Small intestine (tissue), 16 donors: ENCODE measurements around the gene FDX1. TPM values are rescaled to one million over a fixed set of nuclear protein-coding genes. Genes with fewer than 3 reads are reported as not detected.
A peak's percentile ranks its signal among the peaks of the same experiment; 100 is the strongest.
"Not testable (repeated sequence)": the region's sequence is repeated elsewhere in the genome, so short reads cannot be mapped to it uniquely, and the experiment has no call there.

Source experiments
- DNase-seq, 2 donors: peaks; one replicate each; pipeline versions ENCODE4 v3.0.0 to v3.0.0-alpha.2; 2013
- FAIRE-seq: peaks from 2 replicates; lab custom pipeline; 2012; peaks lifted over from hg19 to GRCh38; lab: Jason Lieb, UNC
- H3K27ac ChIP-seq, 3 donors: one replicate each; pipeline ENCODE4 v1.5.1; 2013; ENCODE audit warnings: low read length in 2 of 3, mild to moderate bottlenecking in 2 of 3, control low read depth in 1 of 3, inconsistent platforms in 1 of 3, low read depth in 1 of 3, moderate library complexity in 1 of 3
- H3K27me3 ChIP-seq, 3 donors: one replicate each; pipeline ENCODE4 v1.6.1; 2013; ENCODE audit warnings: low read length in 3 of 3, inconsistent platforms in 1 of 3; ENCODE audit not compliant: control insufficient read depth in 3 of 3, insufficient read depth in 3 of 3
- H3K36me3 ChIP-seq, 3 donors: one replicate each; pipeline ENCODE4 v1.6.1; 2013; ENCODE audit warnings: low read length in 3 of 3, inconsistent platforms in 1 of 3, low read depth in 1 of 3, mild to moderate bottlenecking in 1 of 3, moderate library complexity in 1 of 3; ENCODE audit not compliant: control insufficient read depth in 3 of 3, insufficient read depth in 2 of 3
- H3K4me1 ChIP-seq, 3 donors: one replicate each; pipeline ENCODE4 v1.6.1; 2013; ENCODE audit warnings: low read length in 2 of 3, inconsistent platforms in 1 of 3, low read depth in 1 of 3, mild to moderate bottlenecking in 1 of 3, moderate library complexity in 1 of 3; ENCODE audit not compliant: control insufficient read depth in 3 of 3, insufficient read depth in 2 of 3
- H3K4me3 ChIP-seq, 3 donors: one replicate each; pipeline ENCODE4 v1.5.1; 2013; ENCODE audit warnings: low read length in 3 of 3, control low read depth in 1 of 3, inconsistent platforms in 1 of 3, low read depth in 1 of 3, mild to moderate bottlenecking in 1 of 3, moderate library complexity in 1 of 3
- H3K9me3 ChIP-seq, 2 donors: one replicate each; pipeline ENCODE4 v1.6.1; 2013; ENCODE audit warnings: low read depth in 1 of 2, low read length in 1 of 2; ENCODE audit not compliant: control insufficient read depth in 2 of 2, insufficient read depth in 1 of 2
- WGBS, 3 donors: extraction: QIAGEN DNeasy Blood & Tissue Kit; methylation state at CpG; one replicate each; pipeline ENCODE4 v1.1.7; 2013; 5-methylcytosine and 5-hydroxymethylcytosine counted together
- long read RNA-seq, 10 donors: transcript quantifications; one replicate each; lab custom pipeline, GENCODE V29; 2026
- polyA plus RNA-seq, 4 donors: library from polyadenylated mRNA; stranded (reverse) in 3 of 4; unstranded in 1 of 4; fragments of 200-250 nt in 3 of 4; fragments of 120-200 nt in 1 of 4; gene quantifications; one replicate each; pipeline versions ENCODE4 v1.2.1 to v1.2.3, GENCODE V29; 2013
- donor health status: healthy with polysubstance abuse.
- donor health status: control.
- donor health status: control.
- donor health status: Bipolar disorder and iron deficiency.
- donor health status: healthy.

FDX1 gene
- 10 to 100 TPM; 20.4 to 47.0 (median 33.2) TPM for polyA plus RNA-seq
- long read RNA-seq, donor 1, transcript FDX1-201 (4 exons, 3,206 nt) = major isoform, 109 of 158 reads
- long read RNA-seq, donor 1, partial matches to known transcripts = 49 of 158 reads
- long read RNA-seq, donor 1, other reads (novel, unspliced or antisense) = 0 of 158 reads
- long read RNA-seq, donor 2, transcript FDX1-201 (4 exons, 3,206 nt) = major isoform, 22 of 22 reads
- long read RNA-seq, donor 2, partial matches to known transcripts = 0 of 22 reads
- long read RNA-seq, donor 2, other reads (novel, unspliced or antisense) = 0 of 22 reads
- long read RNA-seq, donor 3, transcript FDX1-201 (4 exons, 3,206 nt) = major isoform, 40 of 48 reads
- long read RNA-seq, donor 3, partial matches to known transcripts = 8 of 48 reads
- long read RNA-seq, donor 3, other reads (novel, unspliced or antisense) = 0 of 48 reads
- long read RNA-seq, donor 4 = 0 reads
- long read RNA-seq, donor 5, transcript FDX1-201 (4 exons, 3,206 nt) = major isoform, 10 of 10 reads
- long read RNA-seq, donor 5, partial matches to known transcripts = 0 of 10 reads
- long read RNA-seq, donor 5, other reads (novel, unspliced or antisense) = 0 of 10 reads
- long read RNA-seq, donor 6, transcript FDX1-201 (4 exons, 3,206 nt) = major isoform, 41 of 41 reads
- long read RNA-seq, donor 6, partial matches to known transcripts = 0 of 41 reads
- long read RNA-seq, donor 6, other reads (novel, unspliced or antisense) = 0 of 41 reads
- long read RNA-seq, donor 7 = 0 reads
- long read RNA-seq, donor 8 = 0 reads
- long read RNA-seq, donor 9, transcript FDX1-201 (4 exons, 3,206 nt) = major isoform, 10 of 10 reads
- long read RNA-seq, donor 9, partial matches to known transcripts = 0 of 10 reads
- long read RNA-seq, donor 9, other reads (novel, unspliced or antisense) = 0 of 10 reads
- long read RNA-seq, donor 10, transcript FDX1-201 (4 exons, 3,206 nt) = major isoform, 32 of 32 reads
- long read RNA-seq, donor 10, partial matches to known transcripts = 0 of 32 reads
- long read RNA-seq, donor 10, other reads (novel, unspliced or antisense) = 0 of 32 reads

GRCh38 chr11:110429731-110430266 is at the start of gene FDX1:
Gene FDX1 (plus strand): TSS chr11:110429948. CDS start chr11:110430121, 173 bp downstream.
- DNase-seq = peak; percentile 78 to 91
- WGBS, 3 donors = 0 to 1% (median 0%) methylated on average over 58 to 65 of the region's 65 CpGs
- no peaks in the 10 kb centered on the region for H3K27me3 ChIP-seq
- H3K4me3 ChIP-seq = peak within 1 kb of the TSS; percentile 69 to 97 (median 86)
- no peaks in the 10 kb centered on the region for H3K9me3 ChIP-seq
- peaks cover 0 to 1% (median 0%) of the 10 kb centered on the region in 3 donors for H3K36me3 ChIP-seq
- H3K27ac ChIP-seq = peak within 1 kb of the TSS; percentile 91 to 99 (median 95)
- peaks cover 5 to 16% (median 6%) of the 10 kb centered on the region in 3 donors for H3K4me1 ChIP-seq
- FAIRE-seq = no peak

GRCh38 chr11:110380836-110381622 is 48.7 kb upstream of the FDX1 start:
- H3K27ac ChIP-seq = no peak overlapping the region
- no peaks in the 10 kb centered on the region for H3K36me3 ChIP-seq
- DNase-seq (no peak), FAIRE-seq (no peak)
- 91 to 95% (median 93%) methylated on average over 4 of the region's 4 CpGs for WGBS, 3 donors
- H3K9me3 ChIP-seq = no peaks in the 10 kb centered on the region
- H3K4me1 ChIP-seq = peaks cover 0 to 10% (median 0%) of the 10 kb centered on the region in 3 donors
- no peak overlapping the region for H3K4me3 ChIP-seq
- no peaks in the 10 kb centered on the region for H3K27me3 ChIP-seq

GRCh38 chr11:110388231-110388630 is 41.5 kb upstream of the FDX1 start:
- not testable (repeated sequence) for DNase-seq, H3K4me1 ChIP-seq, H3K27ac ChIP-seq, H3K4me3 ChIP-seq, H3K9me3 ChIP-seq, H3K27me3 ChIP-seq, H3K36me3 ChIP-seq, FAIRE-seq
- 77 to 85% (median 83%) methylated on average over 9 of the region's 9 CpGs for WGBS, 3 donors

- Histone ChIP-seq H3K36me3 (no peaks in the 10 kb centered on the region), H3K27me3 (no peaks in the 10 kb centered on the region), H3K27ac (no peak overlapping the region), H3K9me3 (peaks cover 0 to 3% of the 10 kb centered on the region in 2 donors), H3K4me1 (no peaks in the 10 kb centered on the region), H3K4me3 (no peak overlapping the region)
- WGBS, 3 donors = 59 to 85% (median 78%) methylated on average over 4 of the region's 4 CpGs
- FAIRE-seq = no peak
- DNase-seq = no peak
These were observed 39.8 kb upstream of the FDX1 start for GRCh38 chr11:110389965-110390364.

GRCh38 chr11:110392056-110392455 is 37.7 kb upstream of the FDX1 start:
- H3K9me3 ChIP-seq = peaks cover 0 to 3% of the 10 kb centered on the region in 2 donors
- FAIRE-seq (no peak), DNase-seq (no peak)
- 90 to 91% (median 91%) methylated on average over 3 of the region's 3 CpGs for WGBS, 3 donors
- no peak overlapping the region for H3K4me3 ChIP-seq
- no peak overlapping the region for H3K27ac ChIP-seq
- no peaks in the 10 kb centered on the region for H3K36me3 ChIP-seq
- H3K4me1 ChIP-seq = no peaks in the 10 kb centered on the region
- no peaks in the 10 kb centered on the region for H3K27me3 ChIP-seq

GRCh38 chr11:110397668-110398286 is 32.0 kb upstream of the FDX1 start:
- not testable (repeated sequence) for FAIRE-seq, H3K27ac ChIP-seq, H3K27me3 ChIP-seq, H3K36me3 ChIP-seq, DNase-seq, H3K4me3 ChIP-seq, H3K9me3 ChIP-seq, H3K4me1 ChIP-seq
- WGBS, 3 donors = 75 to 83% (median 80%) methylated on average over 8 of the region's 8 CpGs

GRCh38 chr11:110403585-110403984 is 26.2 kb upstream of the FDX1 start:
- 93 to 97% (median 96%) methylated on average over 5 of the region's 5 CpGs for WGBS, 3 donors
- not testable (repeated sequence) for H3K27ac ChIP-seq

More at GRCh38 chr11:110403585-110403984, 26.2 kb upstream of the FDX1 start:
- not testable (repeated sequence) for FAIRE-seq, H3K36me3 ChIP-seq, H3K4me1 ChIP-seq, H3K4me3 ChIP-seq, DNase-seq, H3K27me3 ChIP-seq
- H3K9me3 ChIP-seq = peaks cover 0 to 15% of the 10 kb centered on the region in 2 donors
